ENCODE results near the gene CLCNKA. TPM values are rescaled to one million over a fixed set of nuclear protein-coding genes. Genes with fewer than 3 reads are reported as not detected.
A peak's percentile ranks its signal among the peaks of the same experiment; 100 is the strongest.

Gene CLCNKA
- polyA plus RNA-seq, 1 of the 3 experiments (the other 2 are of a cell fraction) = 0.03 TPM

DNA sequence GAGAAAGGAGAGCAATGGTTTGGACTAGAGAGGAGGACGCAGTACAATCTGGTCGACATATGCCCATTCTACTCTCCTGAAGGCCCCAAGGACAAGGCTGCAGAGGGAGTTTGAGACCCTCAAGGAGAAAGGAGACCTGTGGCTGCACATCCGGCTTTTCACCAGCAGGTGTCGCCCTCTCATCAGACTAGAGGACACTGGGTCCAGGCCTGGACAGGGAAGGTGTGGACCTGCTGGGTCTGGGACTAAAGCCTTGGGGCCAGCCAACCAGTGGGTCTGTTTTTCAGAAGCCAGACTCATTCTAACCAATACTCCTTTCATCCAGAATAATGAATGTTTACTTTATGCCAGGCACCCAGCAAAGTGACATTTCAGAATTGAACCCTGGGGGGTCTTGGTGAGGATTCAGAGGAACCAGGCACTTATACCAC lies 12.8 kb upstream of the CLCNKA start (continued):
- TF ChIP-seq, protein P1, sequence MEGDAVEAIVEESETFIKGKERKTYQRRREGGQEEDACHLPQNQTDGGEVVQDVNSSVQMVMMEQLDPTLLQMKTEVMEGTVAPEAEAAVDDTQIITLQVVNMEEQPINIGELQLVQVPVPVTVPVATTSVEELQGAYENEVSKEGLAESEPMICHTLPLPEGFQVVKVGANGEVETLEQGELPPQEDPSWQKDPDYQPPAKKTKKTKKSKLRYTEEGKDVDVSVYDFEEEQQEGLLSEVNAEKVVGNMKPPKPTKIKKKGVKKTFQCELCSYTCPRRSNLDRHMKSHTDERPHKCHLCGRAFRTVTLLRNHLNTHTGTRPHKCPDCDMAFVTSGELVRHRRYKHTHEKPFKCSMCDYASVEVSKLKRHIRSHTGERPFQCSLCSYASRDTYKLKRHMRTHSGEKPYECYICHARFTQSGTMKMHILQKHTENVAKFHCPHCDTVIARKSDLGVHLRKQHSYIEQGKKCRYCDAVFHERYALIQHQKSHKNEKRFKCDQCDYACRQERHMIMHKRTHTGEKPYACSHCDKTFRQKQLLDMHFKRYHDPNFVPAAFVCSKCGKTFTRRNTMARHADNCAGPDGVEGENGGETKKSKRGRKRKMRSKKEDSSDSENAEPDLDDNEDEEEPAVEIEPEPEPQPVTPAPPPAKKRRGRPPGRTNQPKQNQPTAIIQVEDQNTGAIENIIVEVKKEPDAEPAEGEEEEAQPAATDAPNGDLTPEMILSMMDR (IDR thresholded peaks at IDR 0.05) = peak; percentile 97
- no peak for TF ChIP-seq TAF1 (IDR thresholded peaks at IDR 0.05; ENCODE audit: borderline replicate concordance, low read depth, low read length)
- TF ChIP-seq, protein P2, sequence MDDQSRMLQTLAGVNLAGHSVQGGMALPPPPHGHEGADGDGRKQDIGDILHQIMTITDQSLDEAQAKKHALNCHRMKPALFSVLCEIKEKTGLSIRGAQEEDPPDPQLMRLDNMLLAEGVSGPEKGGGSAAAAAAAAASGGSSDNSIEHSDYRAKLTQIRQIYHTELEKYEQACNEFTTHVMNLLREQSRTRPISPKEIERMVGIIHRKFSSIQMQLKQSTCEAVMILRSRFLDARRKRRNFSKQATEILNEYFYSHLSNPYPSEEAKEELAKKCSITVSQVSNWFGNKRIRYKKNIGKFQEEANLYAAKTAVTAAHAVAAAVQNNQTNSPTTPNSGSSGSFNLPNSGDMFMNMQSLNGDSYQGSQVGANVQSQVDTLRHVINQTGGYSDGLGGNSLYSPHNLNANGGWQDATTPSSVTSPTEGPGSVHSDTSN (IDR thresholded peaks at IDR 0.05) = no peak
- TF ChIP-seq, protein P3, sequence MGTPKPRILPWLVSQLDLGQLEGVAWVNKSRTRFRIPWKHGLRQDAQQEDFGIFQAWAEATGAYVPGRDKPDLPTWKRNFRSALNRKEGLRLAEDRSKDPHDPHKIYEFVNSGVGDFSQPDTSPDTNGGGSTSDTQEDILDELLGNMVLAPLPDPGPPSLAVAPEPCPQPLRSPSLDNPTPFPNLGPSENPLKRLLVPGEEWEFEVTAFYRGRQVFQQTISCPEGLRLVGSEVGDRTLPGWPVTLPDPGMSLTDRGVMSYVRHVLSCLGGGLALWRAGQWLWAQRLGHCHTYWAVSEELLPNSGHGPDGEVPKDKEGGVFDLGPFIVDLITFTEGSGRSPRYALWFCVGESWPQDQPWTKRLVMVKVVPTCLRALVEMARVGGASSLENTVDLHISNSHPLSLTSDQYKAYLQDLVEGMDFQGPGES (IDR thresholded peaks at IDR 0.05; ENCODE audit: low read depth, low read length) = no peak

DNA sequence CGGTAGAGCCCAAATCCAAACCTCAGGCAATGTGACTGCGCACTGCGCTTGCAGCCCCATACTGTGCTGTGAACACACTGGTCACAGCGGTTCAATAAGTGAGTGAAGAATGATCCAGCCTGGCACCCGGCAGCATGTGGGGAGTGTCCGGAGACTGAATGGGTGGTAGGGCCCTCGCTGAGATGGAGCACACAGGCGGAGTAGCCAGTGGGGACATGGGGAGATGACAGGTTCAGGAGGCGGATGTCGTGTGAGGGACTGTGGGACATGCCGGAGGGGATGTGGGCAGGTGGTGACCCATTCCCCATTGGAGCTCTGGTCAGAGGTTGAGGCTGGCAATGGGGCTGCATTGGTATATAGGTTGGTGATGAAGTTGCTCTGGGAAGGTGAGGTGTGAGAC lies 12.2 kb upstream of the CLCNKA start:
- Histone ChIP-seq H3K79me2 (ENCODE audit: insufficient read depth) (no peaks in the 10 kb centered on the region), H2AFZ (ENCODE audit: low read depth) (no peak overlapping the region), H3K27ac (ENCODE audit: low read depth in 2 of 2, low read length in 1 of 2) (no peak overlapping the region), H3K9me3 (no peaks in the 10 kb centered on the region), H3K36me3 (replicated peaks in 1 of 2; ENCODE audit: control insufficient read depth in 1 of 2, insufficient read depth in 2 of 2, low read length in 1 of 2) (no peaks in the 10 kb centered on the region), H3F3A (replicated peaks; ENCODE audit: insufficient read depth) (no peaks in the 10 kb centered on the region), H3K4me1 (ENCODE audit: control insufficient read depth in 1 of 2, insufficient read depth in 2 of 2, low read depth in 1 of 2, low read length in 1 of 2) (peaks cover 0 to 11% of the 10 kb centered on the region in 2 experiments; a peak in 1 of 4 replicates), H3K9ac (no peak overlapping the region), H3K4me3 (ENCODE audit: low read depth in 2 of 2, low read length in 1 of 2) (no peak overlapping the region), H4K20me1 (ENCODE audit: insufficient read depth) (no peaks in the 10 kb centered on the region), H3K9me2 (no peaks in the 10 kb centered on the region), H3K4me2 (no peak overlapping the region), H3K27me3 (ENCODE audit: insufficient read depth) (no peaks in the 10 kb centered on the region)
- 80% methylated on average over 11 of the region's 11 CpGs for WGBS (ENCODE audit: low lambda C conversion rate)
- no peak for DNase-seq
- ChIA-PET POLR2A (no interaction called here), CTCF (interaction anchor here (0.6 to 6.1 kb wide), 25 partner anchors 9 to 345 kb away, joined by 3 to 58 read pairs (median 4); partner anchors contain the start of genes CLCNKA, CLCNKB, FAM131C and HSPB7)
- no peak for TF ChIP-seq SMC3 (IDR thresholded peaks at IDR 0.05; ENCODE audit: low read depth, low read length)
- TF ChIP-seq MEF2A (IDR thresholded peaks at IDR 0.05; ENCODE audit: borderline replicate concordance, low read depth) = no peak
- TF ChIP-seq SIN3A (IDR thresholded peaks at IDR 0.05; ENCODE audit: borderline replicate concordance, low read depth, low read length) = no peak
- TF ChIP-seq RXRA (IDR thresholded peaks at IDR 0.05; ENCODE audit: borderline replicate concordance, low read depth) = no peak
- no peak for TF ChIP-seq MXI1 (IDR thresholded peaks at IDR 0.05; ENCODE audit: low read depth, low read length)
- TF ChIP-seq RAD21 (IDR thresholded peaks at IDR 0.05; ENCODE audit: low read length) = no peak

DNA sequence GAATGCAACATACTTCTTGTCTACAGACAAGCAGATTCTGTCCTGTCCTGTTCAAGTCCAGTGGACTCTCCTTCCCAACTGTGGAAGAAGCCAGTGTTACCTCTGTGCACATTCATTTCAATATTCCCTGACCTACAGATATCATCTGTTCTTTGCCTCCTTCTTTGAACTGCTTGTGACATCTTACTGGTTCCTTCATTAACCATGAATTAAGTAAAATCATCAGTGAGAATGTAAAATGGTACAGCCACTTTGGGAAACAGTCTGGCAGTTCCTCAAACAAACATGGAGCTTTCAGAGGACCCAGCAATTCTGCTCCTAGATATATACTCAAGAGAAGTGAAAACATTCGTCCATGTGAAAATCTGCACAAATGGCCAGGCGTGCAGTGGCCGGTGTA lies 11.0 kb upstream of the CLCNKA start:
- CTCF ChIA-PET = interaction anchor here (1.0 to 6.1 kb wide), 7 partner anchors 8 to 284 kb away, joined by 3 to 58 read pairs (median 10); partner anchors contain the start of genes FAM131C and HSPB7
- peaks cover 0 to 23% of the 10 kb centered on the region in 2 experiments; a peak in 1 of 4 replicates for H3K4me1 ChIP-seq (ENCODE audit: control insufficient read depth in 1 of 2, insufficient read depth in 2 of 2, low read depth in 1 of 2, low read length in 1 of 2)
- H2AFZ ChIP-seq (ENCODE audit: low read depth) = no peak overlapping the region
- DNase-seq = no peak
- H3K27ac ChIP-seq (ENCODE audit: low read depth in 2 of 2, low read length in 1 of 2) = no peak overlapping the region
- no peak overlapping the region for H3K9ac ChIP-seq
- no peaks in the 10 kb centered on the region for H3K36me3 ChIP-seq (replicated peaks in 1 of 2; ENCODE audit: control insufficient read depth in 1 of 2, insufficient read depth in 2 of 2, low read length in 1 of 2)
- H3K4me2 ChIP-seq = no peak overlapping the region
- no peaks in the 10 kb centered on the region for H3F3A ChIP-seq (replicated peaks; ENCODE audit: insufficient read depth)
- H3K79me2 ChIP-seq (ENCODE audit: insufficient read depth) = no peaks in the 10 kb centered on the region
- POLR2A ChIA-PET = no interaction called here
- H4K20me1 ChIP-seq (ENCODE audit: insufficient read depth) = no peaks in the 10 kb centered on the region
- no peak for TF ChIP-seq NFIC (IDR thresholded peaks at IDR 0.05; ENCODE audit: borderline replicate concordance)
- TF ChIP-seq TCF12 (IDR thresholded peaks at IDR 0.05) = no peak
- H3K27me3 ChIP-seq (ENCODE audit: insufficient read depth) = no peaks in the 10 kb centered on the region
- 100% methylated on average over 3 of the region's 3 CpGs for WGBS (ENCODE audit: low lambda C conversion rate)
- no peaks in the 10 kb centered on the region for H3K9me2 ChIP-seq
- H3K9me3 ChIP-seq = no peaks in the 10 kb centered on the region
- no peak overlapping the region for H3K4me3 ChIP-seq (ENCODE audit: low read depth in 2 of 2, low read length in 1 of 2)
